Keratinocyte (primary cell): ENCODE measurements around the gene LAPTM5.

Experiments used
- EZH2 ChIP-seq: IDR thresholded peaks from one replicate; pipeline ENCODE4 v1.6.1; 2012; ENCODE audit warnings: inconsistent platforms, mild to moderate bottlenecking, low read length, moderate library complexity
- TF ChIP-seq, protein P1 (sequence below), 3 experiments: IDR thresholded peaks in 1 of 3; conservative IDR thresholded peaks in 1 of 3; optimal IDR thresholded peaks in 1 of 3; 2 replicates in 2 of 3; 3 replicates in 1 of 3; pipeline versions ENCODE3 to v1.5.1; 2011; ENCODE audit warnings: low read length in 3 of 3, mild to moderate bottlenecking in 3 of 3, moderate library complexity in 2 of 3, control low read depth in 1 of 3, inconsistent platforms in 1 of 3; ENCODE audit not compliant: insufficient read depth in 2 of 3; ENCODE audit errors: extremely low read depth in 1 of 3

DNA sequence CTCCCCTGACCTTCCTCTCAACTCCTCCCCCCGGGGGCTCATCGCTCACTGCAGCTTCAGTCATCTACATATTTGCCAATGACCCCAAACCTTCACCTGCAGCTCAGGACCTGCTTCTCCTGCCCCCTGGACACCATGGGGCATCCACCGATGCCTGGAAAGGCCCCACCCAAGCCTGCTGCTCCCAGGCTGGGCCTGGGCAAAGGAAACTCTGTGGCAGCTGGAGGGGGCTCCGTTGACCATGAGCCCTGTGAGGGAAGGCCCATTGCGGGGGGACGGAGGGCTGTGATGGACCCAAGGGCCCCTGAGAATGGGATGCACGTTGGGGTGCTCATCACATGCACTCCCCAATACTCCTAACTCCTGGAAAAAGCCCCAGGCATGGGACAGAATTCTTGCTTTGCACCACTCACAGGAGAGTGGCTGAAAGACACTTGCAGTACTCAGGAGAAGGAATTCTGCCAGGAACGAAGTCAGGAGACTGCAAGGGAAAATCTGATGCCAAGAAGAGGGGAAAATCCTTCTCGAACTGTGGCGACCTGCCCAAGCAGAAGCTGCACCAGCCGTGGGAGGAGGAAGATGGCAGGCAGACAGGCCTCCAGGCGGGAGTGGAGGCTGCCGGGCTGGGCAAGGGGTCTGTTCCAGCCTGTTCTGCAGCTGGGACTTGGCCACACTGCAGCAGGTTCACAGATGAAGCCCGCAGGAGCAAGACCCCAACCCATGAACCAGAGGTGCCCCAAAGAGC, 52.6 kb downstream of the LAPTM5 start:
- TF ChIP-seq, protein P1, sequence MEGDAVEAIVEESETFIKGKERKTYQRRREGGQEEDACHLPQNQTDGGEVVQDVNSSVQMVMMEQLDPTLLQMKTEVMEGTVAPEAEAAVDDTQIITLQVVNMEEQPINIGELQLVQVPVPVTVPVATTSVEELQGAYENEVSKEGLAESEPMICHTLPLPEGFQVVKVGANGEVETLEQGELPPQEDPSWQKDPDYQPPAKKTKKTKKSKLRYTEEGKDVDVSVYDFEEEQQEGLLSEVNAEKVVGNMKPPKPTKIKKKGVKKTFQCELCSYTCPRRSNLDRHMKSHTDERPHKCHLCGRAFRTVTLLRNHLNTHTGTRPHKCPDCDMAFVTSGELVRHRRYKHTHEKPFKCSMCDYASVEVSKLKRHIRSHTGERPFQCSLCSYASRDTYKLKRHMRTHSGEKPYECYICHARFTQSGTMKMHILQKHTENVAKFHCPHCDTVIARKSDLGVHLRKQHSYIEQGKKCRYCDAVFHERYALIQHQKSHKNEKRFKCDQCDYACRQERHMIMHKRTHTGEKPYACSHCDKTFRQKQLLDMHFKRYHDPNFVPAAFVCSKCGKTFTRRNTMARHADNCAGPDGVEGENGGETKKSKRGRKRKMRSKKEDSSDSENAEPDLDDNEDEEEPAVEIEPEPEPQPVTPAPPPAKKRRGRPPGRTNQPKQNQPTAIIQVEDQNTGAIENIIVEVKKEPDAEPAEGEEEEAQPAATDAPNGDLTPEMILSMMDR (optimal IDR thresholded peaks at IDR 0.05 in 1 of 3, IDR thresholded peaks at IDR 0.05 in 1 of 3, conservative IDR thresholded peaks at IDR 0.05 in 1 of 3; ENCODE audit: extremely low read depth in 1 of 3, insufficient read depth in 2 of 3, low read length in 3 of 3): no peak
- TF ChIP-seq EZH2: no peak
